Duodenal mucosa (tissue), 2 donors: ENCODE measurements around the gene ADPRHL1.

Source experiments
- H3K27ac ChIP-seq: one replicate; pipeline ENCODE4 v1.7.0; 2013; ENCODE audit warnings: low read depth, low read length
- H3K27me3 ChIP-seq, 2 donors: one replicate each; pipeline ENCODE4 v1.7.0; 2013; ENCODE audit warnings: low read length in 2 of 2, control low read depth in 1 of 2; ENCODE audit not compliant: insufficient read depth in 2 of 2, control insufficient read depth in 1 of 2
- H3K36me3 ChIP-seq, 2 donors: one replicate each; pipeline ENCODE4 v1.7.0; 2013; ENCODE audit warnings: low read length in 2 of 2, control low read depth in 1 of 2; ENCODE audit not compliant: insufficient read depth in 2 of 2, control insufficient read depth in 1 of 2
- H3K4me1 ChIP-seq, 2 donors: one replicate each; pipeline ENCODE4 v1.7.0; 2013; ENCODE audit warnings: low read length in 2 of 2, control low read depth in 1 of 2; ENCODE audit not compliant: insufficient read depth in 2 of 2, control insufficient read depth in 1 of 2
- H3K4me3 ChIP-seq, 2 donors: one replicate each; pipeline ENCODE4 v1.7.0; 2013; ENCODE audit warnings: low read length in 2 of 2, low read depth in 1 of 2
- H3K9ac ChIP-seq, 2 donors: one replicate each; pipeline ENCODE4 v1.7.0; 2013; ENCODE audit warnings: low read length in 2 of 2, low read depth in 1 of 2
- H3K9me3 ChIP-seq, 2 donors: one replicate each; pipeline ENCODE4 v1.7.0; 2013; ENCODE audit warnings: low read length in 2 of 2, control low read depth in 1 of 2; ENCODE audit not compliant: control insufficient read depth in 1 of 2

Gene ADPRHL1

GRCh38 chr13:113353254-113353653 is 100.0 kb downstream of the ADPRHL1 start:
- Histone ChIP-seq H3K27me3 (peaks cover 0 to 3% of the 10 kb centered on the region in 2 donors), H3K27ac (no peak overlapping the region), H3K4me3 (no peak overlapping the region), H3K4me1 (no peaks in the 10 kb centered on the region), H3K9me3 (no peaks in the 10 kb centered on the region), H3K9ac (no peak overlapping the region), H3K36me3 (peaks cover 17 to 58% of the 10 kb centered on the region in 2 donors)

DNA sequence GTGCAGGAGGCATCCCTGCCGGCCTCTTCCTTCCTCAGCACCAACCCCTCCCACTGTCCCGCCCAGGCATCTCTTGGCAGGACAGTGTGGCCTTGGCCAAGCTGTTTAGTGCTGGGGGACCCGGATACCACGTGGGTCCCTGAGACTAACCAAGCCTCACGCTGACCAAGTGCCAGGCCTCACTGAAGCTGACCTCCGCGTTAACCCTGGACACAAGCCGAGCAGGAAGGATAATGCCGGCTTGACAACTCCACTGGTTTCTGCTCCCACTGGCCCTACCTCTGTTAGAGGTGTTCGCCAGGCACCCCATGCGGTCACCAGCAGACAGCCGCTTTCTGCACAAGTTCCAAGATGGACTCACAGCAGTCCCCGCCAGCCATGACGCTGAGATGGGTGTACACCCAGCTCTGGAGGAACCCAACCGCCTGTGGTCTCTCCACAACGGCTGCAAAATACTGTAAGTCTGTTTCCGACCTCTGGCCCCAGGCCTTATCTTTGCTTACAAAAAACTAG is 101.7 kb downstream of the ADPRHL1 start:
- H3K27me3 ChIP-seq = peaks cover 0 to 3% of the 10 kb centered on the region in 2 donors
- H3K4me3 ChIP-seq = no peak overlapping the region
- no peak overlapping the region for H3K27ac ChIP-seq
- peaks cover 21 to 64% of the 10 kb centered on the region in 2 donors for H3K36me3 ChIP-seq
- H3K9ac ChIP-seq = no peak overlapping the region
- no peaks in the 10 kb centered on the region for H3K9me3 ChIP-seq
- H3K4me1 ChIP-seq = no peaks in the 10 kb centered on the region

DNA sequence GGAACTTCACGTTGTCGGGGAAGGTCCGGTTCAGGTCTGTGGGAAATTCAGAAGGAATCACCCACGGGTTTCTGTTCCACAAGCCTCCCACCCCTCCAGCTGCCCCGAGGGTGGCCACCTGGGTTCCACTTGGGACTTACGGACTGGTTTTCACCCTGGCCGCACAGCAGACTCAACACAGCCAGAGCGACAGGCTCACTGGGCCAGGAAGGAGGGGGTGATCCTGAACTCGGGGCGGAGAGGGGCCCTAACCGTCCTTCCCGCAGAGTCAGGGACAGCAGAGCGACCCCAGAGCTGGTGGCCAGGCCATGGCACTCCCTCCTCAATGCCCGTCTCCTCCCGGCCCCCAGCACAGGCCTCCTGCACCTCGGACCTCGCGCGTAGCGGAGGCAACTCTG is 102.4 kb downstream of the ADPRHL1 start:
- Histone ChIP-seq H3K4me3 (no peak overlapping the region), H3K27ac (no peak overlapping the region), H3K9ac (no peak overlapping the region), H3K9me3 (no peaks in the 10 kb centered on the region), H3K27me3 (peaks cover 0 to 3% of the 10 kb centered on the region in 2 donors), H3K36me3 (peaks cover 21 to 64% of the 10 kb centered on the region in 2 donors), H3K4me1 (no peaks in the 10 kb centered on the region)

- peaks cover 0 to 3% of the 10 kb centered on the region in 2 donors for H3K27me3 ChIP-seq
- H3K4me1 ChIP-seq = no peaks in the 10 kb centered on the region
- peaks cover 21 to 69% of the 10 kb centered on the region in 2 donors for H3K36me3 ChIP-seq
- no peaks in the 10 kb centered on the region for H3K9me3 ChIP-seq
- H3K9ac ChIP-seq = no peak overlapping the region
- H3K4me3 ChIP-seq = no peak overlapping the region
- H3K27ac ChIP-seq = no peak overlapping the region
These were observed 103.0 kb downstream of the ADPRHL1 start for GRCh38 chr13:113350065-113350937.
